Measurements from ENCODE around the gene IZUMO1. TPM values are rescaled to one million over a fixed set of nuclear protein-coding genes. Genes with fewer than 3 reads are reported as not detected.

IZUMO1 gene
- total RNA-seq = 10 to 100 TPM; 10.5 to 28.9 TPM
- polyA plus RNA-seq (ENCODE audit: insufficient read depth, low read depth, low replicate concordance) = 32.8 TPM
- long read RNA-seq, donor 1 = 0 reads
- long read RNA-seq, donor 2 = 0 reads

GRCh38 chr19:48746738-48747575, at the start of gene IZUMO1:
Gene IZUMO1, minus strand, starts transcription at chr19:48746909. Its CDS starts 1,050 bp downstream, at chr19:48745859.
- DNase-seq = peak; percentile 94
- no peaks in the 10 kb centered on the region for H3K9me3 ChIP-seq
- H3K4me3 ChIP-seq = peak within 1 kb of the TSS; percentile 58 to 66
- no peaks in the 10 kb centered on the region for H3K27me3 ChIP-seq
- WGBS, 2 donors = 5 to 9% methylated on average over 18 to 31 of the region's 31 CpGs
- H3K27ac ChIP-seq = peak within 1 kb of the TSS; percentile 86 to 87
- TF ChIP-seq CTCF (IDR thresholded peaks at IDR 0.05) (no peak), POLR2A (IDR thresholded peaks at IDR 0.05) (no peak)
- no peaks in the 10 kb centered on the region for H3K36me3 ChIP-seq (ENCODE audit: low read depth, missing control alignments)
- intact Hi-C loops (cut with DNase I; ENCODE audit: low total_unique reads) = no loop called here
- H3K4me1 ChIP-seq = peaks cover 13% of the 10 kb centered on the region

GRCh38 chr19:48795685-48796070, 49.0 kb upstream of the IZUMO1 start:
- WGBS, 2 donors = 33 to 52% methylated on average over 2 of the region's 2 CpGs
- intact Hi-C loops (cut with DNase I; ENCODE audit: low total_unique reads) = loop anchor here (10.0 kb wide), 1 partner anchor 179 kb away; no protein-coding TSS in a partner anchor
- H3K9me3 ChIP-seq = no peaks in the 10 kb centered on the region
- peak overlapping the region; percentile 83 to 84 for H3K27ac ChIP-seq
- no peaks in the 10 kb centered on the region for H3K27me3 ChIP-seq
- TF ChIP-seq POLR2A (IDR thresholded peaks at IDR 0.05) (no peak), CTCF (IDR thresholded peaks at IDR 0.05) (no peak)
- H3K4me1 ChIP-seq = peaks cover 12% of the 10 kb centered on the region
- DNase-seq = peak; percentile 62
- H3K4me3 ChIP-seq = no peak overlapping the region
- no peaks in the 10 kb centered on the region for H3K36me3 ChIP-seq (ENCODE audit: low read depth, missing control alignments)

- H3K36me3 ChIP-seq (ENCODE audit: low read depth, missing control alignments) = no peaks in the 10 kb centered on the region
- peak overlapping the region; percentile 83 to 84 for H3K27ac ChIP-seq
- TF ChIP-seq CTCF (IDR thresholded peaks at IDR 0.05) (peak; percentile 94 to 98 (median 97)), POLR2A (IDR thresholded peaks at IDR 0.05) (no peak)
- no peaks in the 10 kb centered on the region for H3K27me3 ChIP-seq
- peak; percentile 97 for DNase-seq
- no peaks in the 10 kb centered on the region for H3K9me3 ChIP-seq
- intact Hi-C loops (cut with DNase I; ENCODE audit: low total_unique reads) = loop anchor here (10.0 kb wide), 1 partner anchor 180 kb away; no protein-coding TSS in a partner anchor
- H3K4me3 ChIP-seq = peak overlapping the region; percentile 19 to 61
- WGBS, 2 donors = 0 to 2% methylated on average over 28 to 38 of the region's 38 CpGs
- peaks cover 12% of the 10 kb centered on the region for H3K4me1 ChIP-seq
Observed at GRCh38 chr19:48795055-48795684, 48.5 kb upstream of the IZUMO1 start.

DNA sequence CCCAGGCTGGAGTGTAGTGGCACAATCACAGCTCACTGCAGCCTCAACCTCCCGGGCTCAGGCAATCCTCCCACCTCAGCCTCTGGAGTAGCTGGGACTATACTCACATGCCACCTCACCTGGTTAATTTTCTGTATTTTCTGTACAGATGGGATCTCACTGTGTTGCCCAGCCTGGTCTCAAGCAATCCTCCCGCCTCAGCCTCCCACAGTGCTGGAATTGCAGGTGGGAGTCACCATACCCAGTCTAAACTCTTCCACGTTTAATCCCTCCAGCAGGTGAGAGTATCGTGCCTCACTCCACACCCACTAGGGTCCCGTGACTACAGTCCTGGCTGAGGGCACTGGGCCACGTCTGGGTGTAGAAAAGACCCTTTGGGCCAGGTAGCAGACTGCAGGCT, 47.6 kb upstream of the IZUMO1 start:
- peaks cover 12% of the 10 kb centered on the region for H3K4me1 ChIP-seq
- DNase-seq = no peak
- H3K9me3 ChIP-seq = no peaks in the 10 kb centered on the region
- H3K27ac ChIP-seq = peak overlapping the region; percentile 83 to 84
- TF ChIP-seq POLR2A (IDR thresholded peaks at IDR 0.05) (no peak), CTCF (IDR thresholded peaks at IDR 0.05) (no peak)
- no peak overlapping the region for H3K4me3 ChIP-seq
- no peaks in the 10 kb centered on the region for H3K36me3 ChIP-seq (ENCODE audit: low read depth, missing control alignments)
- H3K27me3 ChIP-seq = no peaks in the 10 kb centered on the region
- intact Hi-C loops (cut with DNase I; ENCODE audit: low total_unique reads) = loop anchor here (10.0 kb wide), 1 partner anchor 181 kb away; no protein-coding TSS in a partner anchor
- 54 to 72% methylated on average over 6 of the region's 6 CpGs for WGBS, 2 donors

Measured in testis (tissue), 5 donors.